ENCODE data around the gene MRPS6.

DNA sequence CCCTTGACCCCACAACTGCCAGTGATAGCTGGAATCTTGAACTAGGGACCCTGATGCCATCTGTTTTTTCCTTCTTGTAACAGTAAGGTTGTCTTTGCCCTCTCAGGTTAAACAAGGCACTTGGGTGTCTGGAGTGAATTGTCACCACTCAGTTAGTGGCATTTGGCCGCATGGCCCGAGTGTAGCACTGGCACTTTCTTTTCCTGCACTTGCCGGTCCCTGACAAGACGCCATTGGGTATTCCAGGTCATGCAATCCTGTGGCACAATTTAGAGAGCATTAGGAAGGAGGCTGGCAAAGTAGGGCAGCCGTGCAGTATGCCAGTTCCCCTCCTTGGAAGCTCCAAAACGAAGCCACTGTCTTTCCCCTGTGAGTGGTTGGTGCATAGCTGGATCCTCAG lies 70.8 kb downstream of the MRPS6 start:
- TF ChIP-seq EZH2 (IDR thresholded peaks at IDR 0.05; ENCODE audit: borderline replicate concordance, control insufficient read depth, low read depth, low read length) (no peak), RCOR1 (conservative IDR thresholded peaks at IDR 0.05; ENCODE audit: low read depth, low read length) (no peak), IKZF1 (conservative IDR thresholded peaks at IDR 0.05) (no peak), ZNF217 (IDR thresholded peaks at IDR 0.05) (no peak), CREM (IDR thresholded peaks at IDR 0.05; ENCODE audit: low read depth) (no peak)
- TF ChIP-seq, protein P1, sequence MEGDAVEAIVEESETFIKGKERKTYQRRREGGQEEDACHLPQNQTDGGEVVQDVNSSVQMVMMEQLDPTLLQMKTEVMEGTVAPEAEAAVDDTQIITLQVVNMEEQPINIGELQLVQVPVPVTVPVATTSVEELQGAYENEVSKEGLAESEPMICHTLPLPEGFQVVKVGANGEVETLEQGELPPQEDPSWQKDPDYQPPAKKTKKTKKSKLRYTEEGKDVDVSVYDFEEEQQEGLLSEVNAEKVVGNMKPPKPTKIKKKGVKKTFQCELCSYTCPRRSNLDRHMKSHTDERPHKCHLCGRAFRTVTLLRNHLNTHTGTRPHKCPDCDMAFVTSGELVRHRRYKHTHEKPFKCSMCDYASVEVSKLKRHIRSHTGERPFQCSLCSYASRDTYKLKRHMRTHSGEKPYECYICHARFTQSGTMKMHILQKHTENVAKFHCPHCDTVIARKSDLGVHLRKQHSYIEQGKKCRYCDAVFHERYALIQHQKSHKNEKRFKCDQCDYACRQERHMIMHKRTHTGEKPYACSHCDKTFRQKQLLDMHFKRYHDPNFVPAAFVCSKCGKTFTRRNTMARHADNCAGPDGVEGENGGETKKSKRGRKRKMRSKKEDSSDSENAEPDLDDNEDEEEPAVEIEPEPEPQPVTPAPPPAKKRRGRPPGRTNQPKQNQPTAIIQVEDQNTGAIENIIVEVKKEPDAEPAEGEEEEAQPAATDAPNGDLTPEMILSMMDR (IDR thresholded peaks at IDR 0.05 in 2 of 3, conservative IDR thresholded peaks at IDR 0.05 in 1 of 3; ENCODE audit: control insufficient read depth in 2 of 3, extremely low read depth in 1 of 3, insufficient read depth in 1 of 3, low read depth in 3 of 3, low read length in 3 of 3), result no peak
- TF ChIP-seq, protein P2, sequence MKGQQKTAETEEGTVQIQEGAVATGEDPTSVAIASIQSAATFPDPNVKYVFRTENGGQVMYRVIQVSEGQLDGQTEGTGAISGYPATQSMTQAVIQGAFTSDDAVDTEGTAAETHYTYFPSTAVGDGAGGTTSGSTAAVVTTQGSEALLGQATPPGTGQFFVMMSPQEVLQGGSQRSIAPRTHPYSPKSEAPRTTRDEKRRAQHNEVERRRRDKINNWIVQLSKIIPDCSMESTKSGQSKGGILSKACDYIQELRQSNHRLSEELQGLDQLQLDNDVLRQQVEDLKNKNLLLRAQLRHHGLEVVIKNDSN (IDR thresholded peaks at IDR 0.05; ENCODE audit: borderline replicate concordance, extremely low read length, insufficient read depth, low read depth, low read length), result no peak
- TF ChIP-seq, protein P3, sequence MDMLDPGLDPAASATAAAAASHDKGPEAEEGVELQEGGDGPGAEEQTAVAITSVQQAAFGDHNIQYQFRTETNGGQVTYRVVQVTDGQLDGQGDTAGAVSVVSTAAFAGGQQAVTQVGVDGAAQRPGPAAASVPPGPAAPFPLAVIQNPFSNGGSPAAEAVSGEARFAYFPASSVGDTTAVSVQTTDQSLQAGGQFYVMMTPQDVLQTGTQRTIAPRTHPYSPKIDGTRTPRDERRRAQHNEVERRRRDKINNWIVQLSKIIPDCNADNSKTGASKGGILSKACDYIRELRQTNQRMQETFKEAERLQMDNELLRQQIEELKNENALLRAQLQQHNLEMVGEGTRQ (IDR thresholded peaks at IDR 0.05; ENCODE audit: borderline replicate concordance, low read depth, low read length), result no peak

Measured in GM12878 (cell line).